NCI-H1417 treated with DMSO at 0.1 percent for 48 hours (cell line): ENCODE data around the gene FAM124B.
"Not testable (repeated sequence)": the region's sequence is repeated elsewhere in the genome, so short reads cannot be mapped to it uniquely, and the experiment has no call there.

Experiments
- DNase-seq: peaks from one replicate; lab custom pipeline; 2025; lab: John Stamatoyannopoulos, UW

FAM124B gene

GRCh38 chr2:224413381-224413780 lies 11.5 kb upstream of the FAM124B start:
- DNase-seq = no peak

- no peak for DNase-seq
Measured at GRCh38 chr2:224412141-224413015, 10.5 kb upstream of the FAM124B start.

- DNase-seq = no peak
Measured at GRCh38 chr2:224410946-224411561, 9.1 kb upstream of the FAM124B start.

GRCh38 chr2:224408676-224409075 lies 6.8 kb upstream of the FAM124B start:
- DNase-seq = no peak

GRCh38 chr2:224407241-224407701 lies 5.4 kb upstream of the FAM124B start:
- no peak for DNase-seq

- DNase-seq = no peak
Measured at GRCh38 chr2:224405841-224406370, 4.0 kb upstream of the FAM124B start.

GRCh38 chr2:224405412-224405811 lies 3.5 kb upstream of the FAM124B start:
- DNase-seq = no peak

GRCh38 chr2:224404796-224405195 lies 2.9 kb upstream of the FAM124B start:
- DNase-seq = no peak

GRCh38 chr2:224403657-224404056 lies 1.8 kb upstream of the FAM124B start:
- DNase-seq = no peak

- DNase-seq = no peak
Measured at GRCh38 chr2:224400886-224401632, 848 bp downstream of the FAM124B start.

- no peak for DNase-seq
Measured at GRCh38 chr2:224400174-224400810, 1.6 kb downstream of the FAM124B start.

GRCh38 chr2:224398289-224398688 lies 3.6 kb downstream of the FAM124B start:
- no peak for DNase-seq

GRCh38 chr2:224397100-224397499 lies 4.8 kb downstream of the FAM124B start:
- not testable (repeated sequence) for DNase-seq

- no peak for DNase-seq
Measured at GRCh38 chr2:224395620-224396390, 6.1 kb downstream of the FAM124B start.

GRCh38 chr2:224393157-224393872 lies 8.6 kb downstream of the FAM124B start:
- DNase-seq = no peak

GRCh38 chr2:224392545-224392944 lies 9.4 kb downstream of the FAM124B start:
- DNase-seq = no peak

GRCh38 chr2:224389317-224389716 lies 12.6 kb downstream of the FAM124B start:
- no peak for DNase-seq

- DNase-seq = no peak
Measured at GRCh38 chr2:224386876-224387275, 15.0 kb downstream of the FAM124B start.

- no peak for DNase-seq
Measured at GRCh38 chr2:224382973-224383555, 18.8 kb downstream of the FAM124B start.

- not testable (repeated sequence) for DNase-seq
Measured at GRCh38 chr2:224382280-224382647, 19.6 kb downstream of the FAM124B start.
